Fibroblast of lung (primary cell): Measurements from ENCODE around the gene C17orf114.

ENCODE experiments used
- DNase-seq, 2 donors: peaks; one replicate each; pipeline versions ENCODE4 v3.0.0 to v3.0.0-alpha.2; 2010; ENCODE audit warnings: low read depth in 2 of 2
- H2AFZ ChIP-seq: 2 replicates; pipeline ENCODE4 v1.5.1; 2012; ENCODE audit warnings: low read length, control low read depth, inconsistent platforms
- H3K27ac ChIP-seq: 2 replicates; pipeline ENCODE4 v1.5.1; 2011; ENCODE audit warnings: low read length, control low read depth; ENCODE audit not compliant: insufficient read depth
- H3K27me3 ChIP-seq: 2 replicates; pipeline ENCODE4 v1.5.1; 2011; ENCODE audit warnings: mild to moderate bottlenecking, low read length; ENCODE audit not compliant: control insufficient read depth, insufficient read depth
- H3K36me3 ChIP-seq: 2 replicates; pipeline ENCODE4 v1.5.1; 2011; ENCODE audit warnings: low read length; ENCODE audit not compliant: control insufficient read depth, insufficient read depth
- H3K4me1 ChIP-seq: 2 replicates; pipeline ENCODE4 v1.5.1; 2011; ENCODE audit warnings: low read length; ENCODE audit not compliant: control insufficient read depth, insufficient read depth; ENCODE audit errors: extremely low read depth
- H3K4me2 ChIP-seq: 2 replicates; pipeline ENCODE4 v1.5.1; 2011; ENCODE audit warnings: low read length, control low read depth; ENCODE audit not compliant: insufficient read depth; ENCODE audit errors: extremely low read depth
- H3K4me3 ChIP-seq, 4 experiments: fragments of 200-600 bp in 1 of 4; sonication (generic) in 1 of 4; replicated peaks in 1 of 4; 2 replicates each; pipeline ENCODE4 v1.5.1; 2011 to 2016; ENCODE audit warnings: low read length in 4 of 4, low read depth in 3 of 4, mild to moderate bottlenecking in 3 of 4, control low read depth in 2 of 4, inconsistent platforms in 1 of 4, mixed read lengths in 1 of 4; ENCODE audit not compliant: insufficient read depth in 1 of 4; ENCODE audit errors: control extremely low read depth in 1 of 4
- H3K79me2 ChIP-seq: 2 replicates; pipeline ENCODE4 v1.5.1; 2012; ENCODE audit warnings: mild to moderate bottlenecking, low read length, inconsistent platforms; ENCODE audit not compliant: control insufficient read depth, insufficient read depth
- H3K9ac ChIP-seq: 2 replicates; pipeline ENCODE4 v1.5.1; 2011; ENCODE audit warnings: mild to moderate bottlenecking, low read length, control low read depth; ENCODE audit not compliant: insufficient read depth
- H3K9me3 ChIP-seq: 2 replicates; pipeline ENCODE4 v1.5.1; 2012; ENCODE audit warnings: low read depth, low read length; ENCODE audit not compliant: control insufficient read depth, insufficient read depth
- H4K20me1 ChIP-seq: 2 replicates; pipeline ENCODE4 v1.5.1; 2011; ENCODE audit warnings: low read length; ENCODE audit not compliant: control insufficient read depth, insufficient read depth; ENCODE audit errors: extremely low read depth
- CTCF ChIP-seq, 2 donors: IDR thresholded peaks in 1 of 2; conservative IDR thresholded peaks in 1 of 2; 1 replicate in 1 of 2; 2 replicates in 1 of 2; pipeline ENCODE4 v1.5.1; 2011 to 2012; ENCODE audit warnings: low read length in 2 of 2, control low read depth in 1 of 2, inconsistent platforms in 1 of 2, low read depth in 1 of 2, mild to moderate bottlenecking in 1 of 2
- EZH2 ChIP-seq: IDR thresholded peaks from 2 replicates; pipeline ENCODE4 v1.5.1; 2012; ENCODE audit warnings: low read length, control low read depth, mild to moderate bottlenecking; ENCODE audit errors: missing control alignments

Gene C17orf114

DNA sequence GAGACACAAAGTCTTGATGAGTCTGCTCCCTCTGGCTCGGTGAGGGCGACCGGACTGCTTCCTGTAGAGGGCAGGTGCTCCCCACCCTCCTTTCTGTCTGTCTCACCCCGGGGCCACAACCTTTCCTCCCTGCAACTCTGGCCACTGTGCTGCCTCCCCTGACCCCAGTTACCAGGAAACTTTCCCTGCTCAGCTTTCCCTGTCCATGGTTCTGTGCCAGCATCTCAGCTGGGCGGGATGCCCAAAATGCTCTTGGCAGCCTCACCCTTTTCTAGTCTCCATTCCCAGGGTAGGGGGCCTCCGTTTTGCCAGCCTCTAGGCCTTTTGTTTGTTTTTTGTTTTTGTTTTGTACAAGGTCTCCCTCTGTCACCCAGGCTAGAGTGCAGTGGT, 6.2 kb upstream of the C17orf114 start:
- no peaks in the 10 kb centered on the region for H3K79me2 ChIP-seq
- H3K27ac ChIP-seq = no peak overlapping the region
- DNase-seq = peak in 1 of 2 donors; percentile 26
- no peaks in the 10 kb centered on the region for H3K4me1 ChIP-seq
- no peak overlapping the region for H3K9ac ChIP-seq
- H4K20me1 ChIP-seq = no peaks in the 10 kb centered on the region
- H2AFZ ChIP-seq = no peak overlapping the region
- TF ChIP-seq CTCF (conservative IDR thresholded peaks at IDR 0.05 in 1 of 2, IDR thresholded peaks at IDR 0.05 in 1 of 2; ENCODE audit: low read depth in 1 of 2, low read length in 2 of 2) (no peak), EZH2 (no peak)
- H3K4me3 ChIP-seq = peak overlapping the region in 1 of 4 experiments; percentile 7
- H3K9me3 ChIP-seq = no peaks in the 10 kb centered on the region
- no peak overlapping the region for H3K4me2 ChIP-seq
- no peaks in the 10 kb centered on the region for H3K27me3 ChIP-seq
- H3K36me3 ChIP-seq = peaks cover 4% of the 10 kb centered on the region

GRCh38 chr17:4807605-4808377, 5.7 kb upstream of the C17orf114 start:
- Histone ChIP-seq H3K27ac (no peak overlapping the region), H4K20me1 (no peaks in the 10 kb centered on the region), H3K79me2 (no peaks in the 10 kb centered on the region), H2AFZ (no peak overlapping the region), H3K4me2 (peak overlapping the region; percentile 40), H3K4me3 (peak overlapping the region; percentile 46 to 82 (median 74)), H3K9me3 (no peaks in the 10 kb centered on the region), H3K36me3 (peaks cover 4% of the 10 kb centered on the region), H3K9ac (peak overlapping the region; percentile 42), H3K4me1 (no peaks in the 10 kb centered on the region), H3K27me3 (no peaks in the 10 kb centered on the region)
- no peak for TF ChIP-seq CTCF (conservative IDR thresholded peaks at IDR 0.05 in 1 of 2, IDR thresholded peaks at IDR 0.05 in 1 of 2; ENCODE audit: low read depth in 1 of 2, low read length in 2 of 2)
- no peak for DNase-seq

GRCh38 chr17:4806777-4807604, 4.9 kb upstream of the C17orf114 start, which contains the start of gene PLD2:
Gene PLD2, plus strand, starts transcription at chr17:4807152. Its CDS starts 621 bp downstream, at chr17:4807773.
- Histone ChIP-seq H3K27me3 (no peaks in the 10 kb centered on the region), H3K27ac (no peak within 1 kb of the TSS), H3K4me2 (peak within 1 kb of the TSS; percentile 82), H4K20me1 (no peaks in the 10 kb centered on the region), H3K79me2 (no peaks in the 10 kb centered on the region), H2AFZ (peak within 1 kb of the TSS; percentile 87), H3K9me3 (no peaks in the 10 kb centered on the region), H3K4me3 (peak within 1 kb of the TSS; percentile 72 to 82 (median 79)), H3K4me1 (no peaks in the 10 kb centered on the region), H3K9ac (peak within 1 kb of the TSS; percentile 63), H3K36me3 (peaks cover 4% of the 10 kb centered on the region)
- TF ChIP-seq CTCF (conservative IDR thresholded peaks at IDR 0.05 in 1 of 2, IDR thresholded peaks at IDR 0.05 in 1 of 2; ENCODE audit: low read depth in 1 of 2, low read length in 2 of 2) = no peak
- no peak for TF ChIP-seq EZH2
- peak; percentile 69 to 71 for DNase-seq
